GM12891 (cell line): Measurements from ENCODE around the gene SHROOM3.

Experiments used
- PAX5 ChIP-seq: IDR thresholded peaks from 2 replicates; pipeline ENCODE4 v1.6.1; 2011; ENCODE audit warnings: low read length, moderate library complexity, mild to moderate bottlenecking; ENCODE audit not compliant: insufficient read depth, severe bottlenecking
- POLR2A ChIP-seq: IDR thresholded peaks from 2 replicates; pipeline ENCODE4 v1.6.1; 2011; ENCODE audit warnings: low read depth, low read length, control low read depth
- POLR2AphosphoS5 ChIP-seq: IDR thresholded peaks from 2 replicates; pipeline ENCODE4 v1.6.1; 2011; ENCODE audit warnings: low read depth, low read length, control low read depth
- POU2F2 ChIP-seq: IDR thresholded peaks from 2 replicates; pipeline ENCODE4 v1.6.1; 2011; ENCODE audit warnings: low read depth, mild to moderate bottlenecking, control low read depth, low read length, moderate library complexity
- SPI1 ChIP-seq: IDR thresholded peaks from 2 replicates; pipeline ENCODE4 v1.6.1; 2011; ENCODE audit warnings: low read depth, low read length, control low read depth
- TAF1 ChIP-seq: IDR thresholded peaks from 2 replicates; pipeline ENCODE4 v1.6.1; 2011; ENCODE audit warnings: low read depth, low read length, control low read depth

- TF ChIP-seq POLR2A (no peak), TAF1 (no peak), POLR2AphosphoS5 (no peak), SPI1 (no peak), POU2F2 (no peak), PAX5 (no peak)
Observed at GRCh38 chr4:76689145-76689817, 254.3 kb downstream of the SHROOM3 start.
